Panc1 (cell line): Measurements from ENCODE around the gene NEGR1. TPM values are rescaled to one million over a fixed set of nuclear protein-coding genes. Genes with fewer than 3 reads are reported as not detected.

Experiments used
- ATAC-seq: fragments of 200-7000 bp; cut with Tn5 transposase; 2 replicates; pipeline ENCODE4 v1.9.1; 2020; ENCODE audit warnings: mild to moderate bottlenecking, moderate library complexity
- BruUV-seq: library from RNA; stranded (reverse); fragments of 400-500 nt; replicated peaks from 2 replicates; lab custom pipeline; 2021; lab: Mats Ljungman, UMichigan
- CTCF ChIA-PET: fragments of 300-600 bp; sonication (Branson Sonifier 250); formaldehyde crosslinking; loops from one replicate; lab custom pipeline; 2022; ENCODE audit warnings: antibody characterized with exemption; lab: Charles Lee
- POLR2A ChIA-PET: fragments of 300-600 bp; sonication (Branson Sonifier 250); formaldehyde crosslinking; loops from one replicate; lab custom pipeline; 2022; ENCODE audit warnings: antibody characterized with exemption; lab: Charles Lee
- DNase-seq: peaks from one replicate; pipeline ENCODE4 v3.0.0-alpha.2; 2010; ENCODE audit warnings: low read depth, low spot score
- H3K27ac ChIP-seq: 2 replicates; pipeline ENCODE4 v1.5.1; 2011; ENCODE audit warnings: mild to moderate bottlenecking, low read length, inconsistent platforms
- H3K27me3 ChIP-seq: fragments of 200-500 bp; sonication (Bioruptor generic); 2 replicates; pipeline ENCODE4 v1.6.0; 2014; ENCODE audit warnings: low read length, inconsistent platforms; ENCODE audit not compliant: control insufficient read depth, insufficient read depth
- H3K36me3 ChIP-seq: fragments of 200-500 bp; sonication (Bioruptor generic); 2 replicates; pipeline ENCODE4 v1.5.1; 2014; ENCODE audit warnings: inconsistent platforms, mild to moderate bottlenecking, low read length, moderate library complexity; ENCODE audit not compliant: control insufficient read depth, insufficient read depth
- H3K4me1 ChIP-seq: 2 replicates; pipeline ENCODE4 v1.5.1; 2011; ENCODE audit warnings: inconsistent platforms, mild to moderate bottlenecking, low read length, moderate library complexity; ENCODE audit not compliant: control insufficient read depth, insufficient read depth
- H3K4me3 ChIP-seq, 2 experiments: 2 replicates each; pipeline ENCODE4 v1.5.1; 2011 to 2012; ENCODE audit warnings: low read depth in 2 of 2, low read length in 2 of 2, mild to moderate bottlenecking in 2 of 2, inconsistent platforms in 1 of 2, moderate library complexity in 1 of 2
- H3K9me3 ChIP-seq: fragments of 200-500 bp; sonication (Bioruptor generic); 2 replicates; pipeline ENCODE4 v1.5.1; 2014; ENCODE audit warnings: low read depth, mild to moderate bottlenecking, inconsistent platforms, low read length, moderate library complexity; ENCODE audit not compliant: control insufficient read depth, insufficient read depth
- POLR2AphosphoS5 ChIP-seq: IDR thresholded peaks from 2 replicates; pipeline ENCODE4 v1.6.1; 2012; ENCODE audit warnings: mild to moderate bottlenecking, low read depth, low read length, moderate library complexity
- SIN3A ChIP-seq: IDR thresholded peaks from 2 replicates; pipeline ENCODE4 v1.6.1; 2012; ENCODE audit warnings: low read depth, mild to moderate bottlenecking, low read length, moderate library complexity, borderline replicate concordance; ENCODE audit not compliant: insufficient read depth
- TCF7L2 ChIP-seq: IDR thresholded peaks from 2 replicates; pipeline ENCODE4 v1.6.1; 2011; ENCODE audit warnings: mild to moderate bottlenecking, low read depth, low read length, inconsistent platforms
- in situ Hi-C: cut with HindIII; loops from 2 replicates; pipeline ENCODE4 v1.10.0; 2016; ENCODE audit warnings: low sequenced_read_pairs, low pct_unique_long_range_greater_than_20kb
- intact Hi-C: fragments of 100-400 bp; cut with micrococcal nuclease; formaldehyde crosslinking; loops from one replicate; pipeline ENCODE4 v1.10.0; 2022; ENCODE audit not compliant: unreplicated experiment
- total RNA-seq: library from RNA; stranded (reverse); gene quantifications from one replicate; pipeline ENCODE4 v1.2.1, GENCODE V29; 2021; ENCODE audit not compliant: unreplicated experiment
- TF ChIP-seq, protein P1 (sequence below): fragments of 450-650 bp; IDR thresholded peaks from 2 replicates; pipeline ENCODE4 v1.5.1; 2017; ENCODE audit warnings: mild to moderate bottlenecking
- TF ChIP-seq, protein P2 (sequence below), 2 experiments: IDR thresholded peaks; 2 replicates each; pipeline ENCODE4 v1.6.1; 2011 to 2012; ENCODE audit warnings: low read depth in 2 of 2, control low read depth in 1 of 2, low read length in 1 of 2, mild to moderate bottlenecking in 1 of 2, moderate library complexity in 1 of 2; ENCODE audit not compliant: insufficient read depth in 1 of 2

Gene NEGR1
- total RNA-seq, 1 experiment from 2014 or later = 2.7 TPM

DNA sequence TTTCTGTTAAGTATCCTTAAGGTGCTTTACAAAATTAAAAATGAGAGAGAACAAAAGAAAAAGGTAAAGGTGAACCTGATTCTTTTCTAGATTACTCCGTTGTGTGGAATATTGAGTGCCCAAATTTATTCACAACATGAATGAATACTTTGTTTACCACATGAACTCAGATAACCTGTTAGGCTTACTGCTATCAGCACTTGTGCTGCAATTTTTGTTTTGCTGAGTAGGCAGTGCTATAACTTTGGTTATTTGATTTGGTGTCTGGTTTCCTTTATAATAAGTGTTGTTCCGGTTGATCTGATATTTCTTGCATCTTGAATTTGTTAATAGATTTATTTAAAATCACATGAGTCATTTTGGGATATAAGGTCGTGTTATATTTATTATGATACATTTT lies 195.9 kb downstream of the NEGR1 start:
- DNase-seq (no peak), ATAC-seq (no peak)
- Histone ChIP-seq H3K27me3 (no peaks in the 10 kb centered on the region), H3K9me3 (no peaks in the 10 kb centered on the region), H3K4me1 (no peaks in the 10 kb centered on the region), H3K4me3 (no peak overlapping the region), H3K36me3 (no peaks in the 10 kb centered on the region), H3K27ac (no peak overlapping the region)
- in situ Hi-C loops = no loop called here
- intact Hi-C loops = no loop called here
- ChIA-PET POLR2A (no interaction called here), CTCF (no interaction called here)
- no TSS peak for BruUV-seq
- no peak for TF ChIP-seq SIN3A

DNA sequence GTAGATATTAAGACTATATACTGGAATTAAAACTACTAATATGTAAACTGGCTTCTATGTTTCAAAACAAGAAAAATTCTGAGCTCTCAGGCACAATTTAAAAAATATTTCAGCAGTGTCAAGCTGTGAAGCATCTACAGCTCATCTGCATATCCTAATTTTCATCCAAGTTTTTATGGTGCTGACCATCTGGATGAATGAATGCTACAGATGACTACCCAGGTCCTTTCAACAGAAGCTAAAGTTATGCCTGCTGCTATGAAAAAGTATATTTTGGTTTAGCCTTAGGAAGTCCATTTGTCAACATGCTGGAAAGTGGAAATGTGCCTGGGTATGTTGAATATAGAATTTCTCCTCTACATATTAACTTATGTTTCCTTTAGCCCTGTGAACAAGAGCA lies 206.9 kb downstream of the NEGR1 start:
- Histone ChIP-seq H3K4me1 (no peaks in the 10 kb centered on the region), H3K27me3 (no peaks in the 10 kb centered on the region), H3K4me3 (no peak overlapping the region), H3K36me3 (no peaks in the 10 kb centered on the region), H3K27ac (no peak overlapping the region), H3K9me3 (no peaks in the 10 kb centered on the region)
- TF ChIP-seq POLR2AphosphoS5 = no peak
- TF ChIP-seq, protein P1, sequence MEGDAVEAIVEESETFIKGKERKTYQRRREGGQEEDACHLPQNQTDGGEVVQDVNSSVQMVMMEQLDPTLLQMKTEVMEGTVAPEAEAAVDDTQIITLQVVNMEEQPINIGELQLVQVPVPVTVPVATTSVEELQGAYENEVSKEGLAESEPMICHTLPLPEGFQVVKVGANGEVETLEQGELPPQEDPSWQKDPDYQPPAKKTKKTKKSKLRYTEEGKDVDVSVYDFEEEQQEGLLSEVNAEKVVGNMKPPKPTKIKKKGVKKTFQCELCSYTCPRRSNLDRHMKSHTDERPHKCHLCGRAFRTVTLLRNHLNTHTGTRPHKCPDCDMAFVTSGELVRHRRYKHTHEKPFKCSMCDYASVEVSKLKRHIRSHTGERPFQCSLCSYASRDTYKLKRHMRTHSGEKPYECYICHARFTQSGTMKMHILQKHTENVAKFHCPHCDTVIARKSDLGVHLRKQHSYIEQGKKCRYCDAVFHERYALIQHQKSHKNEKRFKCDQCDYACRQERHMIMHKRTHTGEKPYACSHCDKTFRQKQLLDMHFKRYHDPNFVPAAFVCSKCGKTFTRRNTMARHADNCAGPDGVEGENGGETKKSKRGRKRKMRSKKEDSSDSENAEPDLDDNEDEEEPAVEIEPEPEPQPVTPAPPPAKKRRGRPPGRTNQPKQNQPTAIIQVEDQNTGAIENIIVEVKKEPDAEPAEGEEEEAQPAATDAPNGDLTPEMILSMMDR = no peak
- TF ChIP-seq SIN3A = no peak
- TF ChIP-seq, protein P2, sequence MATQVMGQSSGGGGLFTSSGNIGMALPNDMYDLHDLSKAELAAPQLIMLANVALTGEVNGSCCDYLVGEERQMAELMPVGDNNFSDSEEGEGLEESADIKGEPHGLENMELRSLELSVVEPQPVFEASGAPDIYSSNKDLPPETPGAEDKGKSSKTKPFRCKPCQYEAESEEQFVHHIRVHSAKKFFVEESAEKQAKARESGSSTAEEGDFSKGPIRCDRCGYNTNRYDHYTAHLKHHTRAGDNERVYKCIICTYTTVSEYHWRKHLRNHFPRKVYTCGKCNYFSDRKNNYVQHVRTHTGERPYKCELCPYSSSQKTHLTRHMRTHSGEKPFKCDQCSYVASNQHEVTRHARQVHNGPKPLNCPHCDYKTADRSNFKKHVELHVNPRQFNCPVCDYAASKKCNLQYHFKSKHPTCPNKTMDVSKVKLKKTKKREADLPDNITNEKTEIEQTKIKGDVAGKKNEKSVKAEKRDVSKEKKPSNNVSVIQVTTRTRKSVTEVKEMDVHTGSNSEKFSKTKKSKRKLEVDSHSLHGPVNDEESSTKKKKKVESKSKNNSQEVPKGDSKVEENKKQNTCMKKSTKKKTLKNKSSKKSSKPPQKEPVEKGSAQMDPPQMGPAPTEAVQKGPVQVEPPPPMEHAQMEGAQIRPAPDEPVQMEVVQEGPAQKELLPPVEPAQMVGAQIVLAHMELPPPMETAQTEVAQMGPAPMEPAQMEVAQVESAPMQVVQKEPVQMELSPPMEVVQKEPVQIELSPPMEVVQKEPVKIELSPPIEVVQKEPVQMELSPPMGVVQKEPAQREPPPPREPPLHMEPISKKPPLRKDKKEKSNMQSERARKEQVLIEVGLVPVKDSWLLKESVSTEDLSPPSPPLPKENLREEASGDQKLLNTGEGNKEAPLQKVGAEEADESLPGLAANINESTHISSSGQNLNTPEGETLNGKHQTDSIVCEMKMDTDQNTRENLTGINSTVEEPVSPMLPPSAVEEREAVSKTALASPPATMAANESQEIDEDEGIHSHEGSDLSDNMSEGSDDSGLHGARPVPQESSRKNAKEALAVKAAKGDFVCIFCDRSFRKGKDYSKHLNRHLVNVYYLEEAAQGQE (IDR thresholded peaks at IDR 0.05; ENCODE audit: insufficient read depth in 1 of 2, low read depth in 2 of 2, low read length in 1 of 2) = no peak
- TF ChIP-seq TCF7L2 = no peak
- no peak for ATAC-seq
- intact Hi-C loops (no loop called here), in situ Hi-C loops (no loop called here)
- POLR2A ChIA-PET = no interaction called here
- no TSS peak for BruUV-seq
- CTCF ChIA-PET = no interaction called here
- DNase-seq = no peak

DNA sequence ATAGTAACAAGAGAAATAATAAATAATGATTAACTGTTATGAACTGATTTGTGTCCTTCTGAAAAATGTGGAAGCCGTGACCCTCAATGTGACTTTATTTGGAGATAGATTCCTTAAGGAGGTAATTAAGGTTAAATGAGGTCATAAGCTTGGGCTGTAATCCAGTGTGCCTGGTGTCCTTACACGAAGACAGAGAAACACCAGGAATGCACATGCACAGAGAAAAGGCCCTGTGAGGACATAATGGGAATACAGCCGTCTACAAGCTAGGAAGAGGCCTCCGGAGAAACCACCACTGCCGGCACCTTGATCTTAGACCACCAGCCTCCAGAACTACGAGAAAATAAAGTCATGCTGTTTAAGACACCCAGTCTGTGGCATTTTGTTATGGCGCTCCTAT lies 215.9 kb downstream of the NEGR1 start:
- intact Hi-C loops = no loop called here
- Histone ChIP-seq H3K27ac (no peak overlapping the region), H3K4me1 (no peaks in the 10 kb centered on the region), H3K4me3 (no peak overlapping the region), H3K27me3 (no peaks in the 10 kb centered on the region), H3K36me3 (no peaks in the 10 kb centered on the region), H3K9me3 (no peaks in the 10 kb centered on the region)
- no TSS peak for BruUV-seq
- POLR2A ChIA-PET = no interaction called here
- TF ChIP-seq, protein P1 = no peak
- TF ChIP-seq, protein P2 (IDR thresholded peaks at IDR 0.05; ENCODE audit: insufficient read depth in 1 of 2, low read depth in 2 of 2, low read length in 1 of 2) = no peak
- no peak for TF ChIP-seq SIN3A
- no peak for TF ChIP-seq POLR2AphosphoS5
- ATAC-seq = no peak
- in situ Hi-C loops = no loop called here
- no peak for DNase-seq
- CTCF ChIA-PET = no interaction called here
